Stimulated activated CD8-positive, alpha-beta memory T cell treated with anti-CD3 and anti-CD28 coated beads, Interleukin-4, amount 100 ng/mL, for 24 hours (primary cell): ENCODE results near the gene NT5C3A.
A peak's percentile ranks its signal among the peaks of the same experiment; 100 is the strongest.
"Not testable (repeated sequence)": the region's sequence is repeated elsewhere in the genome, so short reads cannot be mapped to it uniquely, and the experiment has no call there.

Source experiments
- DNase-seq: peaks from one replicate; pipeline ENCODE4 v3.0.0-alpha.2; 2020; ENCODE audit warnings: low read depth

Gene NT5C3A

DNA sequence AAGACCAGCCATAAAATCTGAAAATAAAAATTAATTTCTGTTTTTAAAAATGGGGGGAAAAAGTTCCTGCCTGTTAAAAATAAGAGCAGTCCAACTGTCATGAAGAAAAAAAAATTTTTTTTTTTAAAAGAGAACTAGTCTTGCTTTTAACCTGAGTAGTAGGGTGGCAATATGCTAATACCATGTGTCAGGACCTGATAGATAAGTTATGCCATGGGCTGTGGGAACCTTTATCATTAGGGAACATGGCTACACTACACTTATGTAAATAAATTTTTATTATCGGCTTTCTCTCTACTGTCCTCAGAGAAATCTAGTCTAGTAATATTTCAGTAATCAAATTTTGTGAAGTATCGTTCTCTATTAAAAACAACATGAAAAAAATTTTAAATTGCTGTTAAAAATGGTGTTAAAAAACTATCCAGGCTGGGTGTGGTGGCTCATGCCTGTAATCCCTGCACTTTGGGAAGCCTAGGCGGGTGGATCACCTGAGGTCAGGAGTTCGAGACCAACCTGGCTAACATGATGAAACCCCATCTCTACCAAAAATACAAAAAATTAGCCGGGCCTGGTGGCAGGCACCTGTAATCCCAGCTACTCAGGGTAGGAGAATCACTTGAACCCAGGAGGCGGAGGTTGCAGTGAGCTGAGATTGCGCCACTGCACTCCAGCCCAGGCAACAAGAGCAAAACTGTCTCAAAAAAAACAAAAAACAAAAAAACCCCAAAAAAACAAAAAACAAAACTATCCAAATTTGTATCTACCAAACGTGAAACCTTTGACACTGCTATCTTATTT, 20.7 kb downstream of the NT5C3A start:
- no peak for DNase-seq

DNA sequence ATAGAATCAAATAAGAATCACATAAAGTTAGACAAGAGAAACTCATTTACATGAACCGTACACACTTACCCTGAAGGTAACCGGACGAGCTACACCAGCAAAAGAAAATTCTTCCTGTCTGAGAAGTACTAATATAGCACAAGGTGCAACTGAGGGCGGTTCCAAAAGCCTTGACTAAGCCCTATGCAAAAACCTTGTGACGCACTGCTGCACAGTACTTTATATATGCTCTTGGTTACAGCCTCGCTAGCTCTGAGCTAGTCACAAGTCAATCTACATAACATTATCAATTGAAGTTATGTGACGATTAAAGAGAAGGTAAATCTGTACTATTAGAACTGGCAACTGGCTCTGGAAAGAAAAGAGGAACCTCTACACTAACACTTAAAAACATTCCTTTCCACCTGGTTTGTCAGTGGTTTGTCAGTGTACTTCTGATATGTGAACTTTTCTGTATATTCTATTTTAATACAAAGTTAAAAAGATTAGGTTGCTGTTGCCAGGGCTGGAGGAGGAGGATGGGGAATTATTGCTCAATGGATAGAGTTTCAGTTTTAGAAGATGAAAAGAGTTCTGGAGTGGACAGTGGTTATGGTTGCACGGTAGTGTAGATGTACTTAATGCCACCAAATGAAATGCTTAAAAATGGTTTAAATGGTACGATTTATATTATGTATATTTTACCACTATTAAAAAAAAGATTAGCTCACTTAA, 21.6 kb downstream of the NT5C3A start:
- peak; percentile 15 for DNase-seq

DNA sequence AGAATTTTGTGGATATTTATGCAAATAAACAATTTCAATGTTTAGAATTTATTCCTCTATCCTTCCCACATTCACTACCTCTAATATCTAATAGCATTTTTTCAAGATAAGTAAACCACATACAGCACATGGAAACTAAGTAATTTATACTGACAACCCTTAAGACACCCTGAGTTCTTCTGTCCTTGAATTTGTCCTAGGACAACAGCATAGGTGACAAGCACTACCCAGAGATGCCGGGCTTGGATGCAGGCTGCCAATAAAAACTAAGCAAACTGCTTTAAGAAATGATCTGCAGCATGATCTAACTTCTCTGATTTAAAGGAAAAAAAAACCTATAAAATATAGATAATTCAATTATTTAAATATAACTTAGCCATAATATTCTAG, 22.7 kb downstream of the NT5C3A start:
- no peak for DNase-seq

DNA sequence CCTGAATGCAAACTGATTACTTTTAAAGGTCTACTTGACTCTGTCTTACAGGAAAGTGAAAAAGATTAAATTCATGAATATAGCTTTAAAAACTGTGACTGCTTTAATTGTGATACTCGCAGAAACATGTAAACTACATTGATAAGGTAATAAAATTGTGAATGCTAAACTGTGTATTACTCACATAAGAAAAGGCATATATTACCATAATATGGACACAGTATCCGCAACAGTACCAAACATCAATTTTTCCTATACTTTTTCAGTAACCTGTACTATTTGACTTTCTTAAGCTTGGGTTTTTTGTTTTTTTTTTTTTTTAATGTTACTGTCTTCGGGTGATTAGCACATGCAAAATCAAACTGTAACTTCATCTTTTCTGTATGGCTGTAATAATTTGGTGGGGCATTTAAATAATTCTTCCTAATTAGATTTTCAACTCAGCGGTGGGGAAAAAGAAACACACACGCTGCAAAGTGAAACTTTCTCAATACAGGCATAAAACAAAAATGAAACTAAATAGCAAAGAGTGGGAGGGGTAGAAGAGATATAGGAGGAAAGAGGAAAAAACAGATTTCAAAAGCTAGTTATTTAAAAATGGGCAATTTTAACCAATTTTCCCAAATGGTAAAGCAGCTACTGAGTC, 23.2 kb downstream of the NT5C3A start:
- no peak for DNase-seq

DNA sequence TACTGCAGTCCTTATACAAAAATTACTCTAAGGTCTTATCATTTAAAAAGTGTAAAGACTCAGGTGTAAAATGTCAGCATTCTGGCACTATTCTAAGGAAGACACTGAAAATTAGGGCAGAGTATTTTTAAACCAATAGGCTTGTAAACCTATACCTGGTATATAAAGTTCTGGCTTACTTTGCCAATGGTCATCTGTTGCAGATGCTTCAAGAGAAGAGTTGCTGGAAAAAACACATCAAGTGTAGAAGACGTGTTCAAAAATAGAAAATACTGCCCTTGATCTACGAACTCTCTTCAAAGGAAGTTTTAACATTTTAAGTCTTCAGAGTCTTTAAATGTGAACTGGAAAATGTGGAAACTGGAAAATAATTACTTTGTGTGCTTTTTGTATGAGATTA, 23.9 kb downstream of the NT5C3A start:
- no peak for DNase-seq

DNA sequence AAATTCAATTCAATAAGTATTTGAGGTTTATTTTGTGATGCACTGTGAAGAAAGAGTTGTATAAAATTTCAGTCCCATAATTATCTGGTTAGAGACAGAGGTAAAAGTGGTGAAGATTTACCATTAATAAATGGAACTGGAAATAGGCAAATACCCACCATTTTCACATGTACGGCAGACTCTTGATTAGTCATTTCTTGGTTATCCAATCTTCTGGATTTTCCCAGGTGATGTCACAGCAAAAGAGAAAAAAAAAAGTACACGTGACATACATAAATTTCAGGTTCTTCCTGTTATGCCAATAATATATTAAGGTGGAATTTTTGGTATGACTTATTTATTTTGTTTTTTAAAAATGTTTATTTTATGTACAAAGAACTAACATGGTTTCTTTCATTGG, 26.8 kb downstream of the NT5C3A start:
- no peak for DNase-seq

DNA sequence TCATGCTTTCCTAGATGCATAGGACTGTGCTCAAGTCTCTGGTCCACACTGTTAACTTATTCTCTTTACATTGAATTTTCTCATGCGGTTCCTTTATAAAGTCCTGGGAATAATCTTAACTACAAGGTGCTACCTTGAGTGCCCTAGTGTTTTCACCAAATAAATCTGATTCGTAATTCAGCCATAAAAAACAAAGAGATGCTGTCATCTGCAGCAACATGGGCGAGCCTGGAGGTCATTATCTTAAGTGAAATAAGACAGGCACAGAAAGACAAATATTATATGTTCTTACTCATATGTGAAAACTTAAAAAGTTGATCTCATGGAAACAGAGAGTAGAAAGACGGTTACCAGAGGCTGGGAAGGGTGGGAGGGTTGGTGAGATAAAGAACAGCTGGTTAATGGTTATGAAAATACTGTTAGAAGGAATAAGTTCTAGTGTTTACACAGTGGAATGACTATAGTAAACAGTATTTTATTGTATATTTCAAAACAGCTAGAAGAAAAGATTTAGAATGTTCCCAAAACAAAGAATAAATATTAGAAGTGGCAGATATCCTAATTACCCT, 38.3 kb downstream of the NT5C3A start:
- no peak for DNase-seq

DNA sequence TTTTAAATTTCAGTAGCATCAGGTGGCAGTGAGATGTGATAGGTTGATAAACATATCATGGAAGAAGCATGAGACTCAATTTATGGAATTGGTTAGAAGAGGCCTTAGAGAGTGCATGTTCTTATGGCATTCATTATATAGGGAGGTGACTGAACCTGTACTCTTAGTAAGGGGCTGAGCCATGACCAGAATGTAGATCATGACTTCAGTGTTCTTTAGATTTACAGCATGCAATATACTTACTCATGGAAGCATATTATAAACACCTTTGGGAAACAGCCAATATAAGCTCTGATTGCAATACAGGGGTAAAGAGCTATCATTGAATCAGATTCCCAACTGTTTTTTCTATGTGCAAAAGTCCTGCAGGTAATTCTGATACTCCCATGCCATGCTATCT, 50.2 kb downstream of the NT5C3A start:
- no peak for DNase-seq

DNA sequence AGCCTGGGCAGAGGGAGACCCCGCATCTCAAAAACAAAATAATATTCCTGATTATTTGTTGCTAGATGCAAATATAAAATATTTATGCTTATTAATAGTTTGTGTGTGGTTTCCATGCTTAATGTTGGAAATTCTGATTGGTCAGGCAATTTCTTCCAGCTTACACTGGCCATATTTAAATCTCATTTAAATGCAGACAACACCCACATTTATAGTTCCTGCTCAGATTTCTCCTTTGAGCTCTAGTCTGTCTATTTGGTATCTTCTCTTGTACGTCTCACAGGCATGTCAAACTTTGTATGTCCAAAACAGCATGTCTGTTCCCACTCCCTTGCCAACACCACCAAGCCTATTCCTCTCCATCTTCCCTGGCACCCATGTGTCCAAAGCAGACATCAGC, 52.8 kb downstream of the NT5C3A start:
- DNase-seq, result no peak

DNA sequence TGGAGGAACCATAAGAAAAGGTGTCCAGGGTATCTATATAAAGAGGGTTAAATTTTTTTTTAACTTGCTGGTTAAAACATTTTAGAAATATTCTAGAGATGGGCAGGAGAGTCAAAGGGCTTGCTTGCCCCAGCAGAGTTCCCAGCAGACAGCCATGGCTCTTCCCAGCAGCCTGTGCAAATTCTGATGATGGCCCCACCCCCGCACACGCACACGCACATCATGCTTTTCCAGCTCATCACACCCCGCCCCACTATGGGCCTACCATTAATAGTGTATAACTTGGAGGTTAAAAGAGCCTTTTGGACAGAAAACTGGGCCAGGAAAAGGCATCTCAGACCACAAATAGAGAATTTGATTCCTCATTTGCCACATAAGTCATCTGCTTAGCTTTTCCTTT, 56.9 kb downstream of the NT5C3A start:
- DNase-seq, result not testable (repeated sequence)

DNA sequence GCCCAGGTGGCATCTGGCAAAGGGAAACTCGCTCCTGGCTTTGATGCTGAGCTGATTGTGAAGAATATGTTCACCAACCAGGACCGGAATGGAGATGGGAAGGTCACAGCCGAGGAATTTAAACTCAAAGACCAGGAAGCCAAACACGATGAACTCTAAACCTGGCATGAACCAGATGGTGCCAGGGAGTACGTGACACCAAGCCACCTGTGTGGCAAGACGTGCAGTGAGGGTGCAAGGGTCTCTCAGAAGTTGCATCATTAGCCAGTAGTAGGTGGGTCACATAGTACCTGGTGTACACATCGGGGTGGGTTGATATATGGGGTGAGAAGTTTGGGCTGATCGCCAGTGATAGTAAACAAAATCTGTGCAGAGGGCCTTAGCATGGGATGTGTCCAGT, 57.4 kb downstream of the NT5C3A start:
- not testable (repeated sequence) for DNase-seq

DNA sequence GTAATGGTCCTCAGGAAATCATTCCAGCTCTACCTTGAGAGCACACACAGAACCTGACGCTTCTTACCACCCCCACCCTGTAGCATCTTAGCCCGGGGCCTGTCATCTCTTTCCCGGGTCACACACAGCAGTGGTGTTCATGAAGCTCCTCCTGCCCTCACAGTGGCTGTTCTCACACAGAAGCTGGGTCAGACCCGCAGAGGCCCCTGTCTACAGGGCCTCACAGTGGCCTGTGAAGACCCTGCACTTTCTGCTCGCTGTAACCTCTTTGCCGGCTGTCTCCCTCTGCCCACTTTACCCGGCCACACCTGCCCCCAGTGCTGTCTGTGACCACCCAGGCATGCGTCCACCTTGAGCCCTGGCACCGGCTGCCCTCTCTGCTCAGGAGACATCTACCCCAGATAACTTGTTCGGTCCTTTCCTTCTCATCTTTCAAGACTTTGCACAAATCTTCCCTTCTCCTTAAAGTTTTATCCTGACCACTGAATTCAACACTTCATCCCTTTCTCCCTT, 58.4 kb downstream of the NT5C3A start:
- not testable (repeated sequence) for DNase-seq

DNA sequence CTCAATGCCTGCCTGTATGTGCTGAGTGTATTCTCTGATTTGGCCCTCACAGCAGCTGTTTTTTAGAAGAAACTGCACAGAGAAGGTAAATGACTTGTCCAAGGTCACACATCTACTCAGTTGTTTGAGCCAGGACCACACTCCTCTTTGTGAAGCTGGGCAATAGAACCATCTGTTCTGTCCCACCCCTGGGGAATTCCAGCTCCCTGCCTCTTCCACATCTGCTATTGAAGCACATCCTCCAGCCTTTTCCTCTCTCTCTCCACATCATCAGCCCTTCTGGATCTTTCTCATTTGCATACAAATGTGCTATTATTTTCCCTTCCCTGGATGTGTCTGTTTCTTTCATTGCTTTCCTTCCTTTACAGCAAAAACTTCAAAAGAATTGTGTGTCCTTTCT, 59.5 kb downstream of the NT5C3A start:
- not testable (repeated sequence) for DNase-seq

DNA sequence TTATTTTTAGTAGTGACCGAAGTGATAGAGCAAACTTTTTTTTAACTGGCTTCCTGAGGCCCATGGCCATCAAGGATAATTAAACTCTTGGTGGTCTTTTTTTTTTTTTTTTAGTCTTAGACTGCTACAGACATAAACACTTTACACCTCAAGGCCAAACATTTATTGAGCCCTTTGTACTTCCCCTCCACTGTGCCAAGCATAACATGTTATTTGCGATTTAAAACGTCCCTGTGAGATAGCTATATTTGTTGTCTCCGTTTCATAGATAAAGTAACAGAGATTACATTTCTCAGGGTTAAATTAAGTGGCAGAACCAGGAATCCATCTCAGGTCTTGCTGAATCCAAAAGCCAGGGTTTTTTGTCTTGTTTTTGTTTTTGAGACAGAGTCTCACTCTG, 63.2 kb downstream of the NT5C3A start:
- not testable (repeated sequence) for DNase-seq

DNA sequence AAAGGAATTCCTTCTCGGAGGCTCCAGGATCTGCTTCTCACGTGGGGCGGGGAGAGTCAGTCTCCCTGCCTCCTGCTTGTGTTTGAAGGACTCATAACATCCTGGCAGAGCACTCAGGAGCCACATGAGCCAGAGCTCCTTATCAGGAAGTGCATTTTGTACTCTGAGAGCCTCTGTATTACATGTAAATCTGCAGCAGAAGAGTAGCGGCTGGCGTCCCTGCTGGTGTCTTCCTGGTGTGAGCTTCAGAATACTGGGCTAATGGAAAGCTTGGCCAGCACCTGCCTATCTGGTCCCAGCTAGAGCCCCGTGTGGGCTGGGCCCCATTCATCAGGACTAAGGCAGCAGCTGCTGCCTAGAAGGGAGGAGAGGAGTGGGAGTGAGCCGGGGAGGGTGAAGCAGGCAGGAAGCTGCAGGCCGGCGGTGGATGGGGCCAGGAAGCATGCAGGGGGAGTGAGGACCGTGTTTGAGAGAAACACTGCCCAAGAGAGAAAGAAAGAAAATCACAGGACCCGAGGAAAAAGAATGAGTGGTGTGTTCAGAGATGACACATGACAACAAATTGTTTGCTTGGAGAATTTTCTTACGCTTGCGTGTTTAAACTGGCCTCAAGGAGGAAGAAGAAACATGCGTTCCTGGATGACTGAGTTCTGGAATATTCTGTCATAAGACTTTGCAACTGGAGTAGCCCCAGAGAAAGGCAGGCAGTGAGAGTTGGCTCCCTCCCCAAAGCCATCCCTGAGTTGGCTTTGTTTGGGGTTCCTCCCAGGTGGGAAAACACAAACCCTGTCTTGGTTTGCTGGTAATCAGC, 64.0 kb downstream of the NT5C3A start:
- not testable (repeated sequence) for DNase-seq

DNA sequence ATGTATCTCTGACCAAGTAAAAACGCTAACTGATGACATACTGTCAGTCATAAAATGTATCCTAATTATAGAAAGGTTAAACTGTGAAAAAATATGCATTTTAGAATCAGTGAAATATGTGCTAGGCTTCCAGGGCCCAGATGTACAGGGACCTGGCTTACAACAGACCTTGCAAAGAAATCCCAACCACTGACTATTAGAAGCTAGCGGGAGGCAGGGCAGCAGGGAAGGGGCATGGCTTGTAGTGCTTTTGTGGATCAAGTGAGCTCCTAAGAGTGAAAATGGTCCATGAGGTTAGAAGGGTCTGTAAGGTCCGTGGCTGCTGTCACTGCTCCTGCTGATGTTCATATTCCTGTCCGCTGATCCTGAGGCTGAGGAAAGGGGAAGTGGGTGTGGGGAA, 64.6 kb downstream of the NT5C3A start:
- not testable (repeated sequence) for DNase-seq

DNA sequence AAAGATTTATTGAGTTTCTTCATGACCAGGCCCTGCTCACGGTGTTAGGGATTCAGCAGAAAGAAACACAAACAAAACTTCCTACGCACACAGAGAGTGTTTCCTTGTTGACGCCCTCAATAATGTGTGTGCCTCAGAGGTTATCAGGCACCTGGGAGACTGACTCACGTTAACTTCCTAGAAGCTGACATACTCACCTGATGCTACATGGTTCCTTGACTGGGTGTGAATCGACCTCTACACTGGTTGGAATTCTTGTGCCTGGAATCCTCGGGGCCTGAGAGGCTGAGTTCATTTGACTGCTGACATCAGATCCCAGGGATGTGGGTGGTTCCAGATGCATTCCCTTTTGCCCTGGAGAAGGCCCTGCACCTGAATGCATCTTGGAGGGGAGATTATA, 69.8 kb downstream of the NT5C3A start:
- not testable (repeated sequence) for DNase-seq

DNA sequence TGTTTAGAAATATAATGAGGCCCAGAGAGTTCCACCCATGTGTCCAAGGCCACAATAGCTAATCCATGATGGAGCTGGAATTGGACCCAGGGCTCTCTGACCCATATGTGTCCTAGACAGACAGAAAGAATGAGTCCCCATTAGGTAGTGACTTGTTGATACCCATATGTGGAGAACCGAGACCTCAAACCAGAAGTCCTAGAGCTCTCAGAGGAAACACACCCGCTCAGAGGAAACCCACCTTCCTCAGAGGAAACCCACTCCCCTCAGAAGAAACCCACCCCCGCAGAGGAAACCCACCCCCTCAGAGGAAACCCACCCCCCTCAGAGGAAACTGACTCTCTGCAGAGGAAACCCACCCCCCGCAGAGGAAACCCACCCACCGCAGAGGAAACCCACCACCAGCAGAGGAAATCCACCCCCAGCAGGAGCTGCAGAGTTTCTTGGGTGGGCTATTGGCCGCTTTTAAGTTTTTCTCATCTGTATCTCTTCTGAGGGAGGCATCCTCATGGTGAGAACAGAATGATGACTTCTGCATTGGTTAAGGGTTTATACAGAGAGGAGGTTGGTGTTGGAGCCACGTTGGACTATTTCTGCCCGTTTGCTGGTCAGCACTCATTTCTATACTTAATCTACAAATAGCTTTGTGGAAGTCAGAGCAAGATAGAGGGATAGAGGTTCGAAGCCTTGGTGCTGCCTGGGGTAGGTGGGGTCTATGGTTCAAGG, 70.4 kb downstream of the NT5C3A start:
- not testable (repeated sequence) for DNase-seq

DNA sequence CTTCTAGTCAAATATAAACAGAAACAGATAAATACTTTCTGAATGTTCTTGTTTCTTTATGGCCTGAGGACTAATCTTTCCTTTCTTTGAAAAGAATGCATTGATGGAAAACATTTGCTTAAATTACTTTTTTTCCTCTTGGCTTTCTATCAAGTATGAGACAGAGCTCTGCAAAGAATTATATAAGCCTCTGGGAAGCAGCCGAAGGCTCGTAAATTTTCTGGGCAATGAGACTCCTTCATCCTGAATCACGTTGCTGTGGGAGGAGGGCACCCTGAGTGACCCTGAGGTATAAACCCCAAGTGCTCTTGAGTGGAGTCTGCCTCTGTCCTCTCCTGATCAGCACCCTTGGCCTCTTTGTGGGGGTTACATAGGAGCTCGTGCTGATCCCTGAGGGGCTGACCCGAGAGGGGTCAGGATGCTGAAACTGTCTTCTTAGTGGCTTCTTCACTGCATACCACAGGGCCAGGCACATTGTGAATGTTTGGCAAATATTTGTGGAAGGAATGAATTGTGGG, 71.4 kb downstream of the NT5C3A start:
- DNase-seq, result not testable (repeated sequence)

DNA sequence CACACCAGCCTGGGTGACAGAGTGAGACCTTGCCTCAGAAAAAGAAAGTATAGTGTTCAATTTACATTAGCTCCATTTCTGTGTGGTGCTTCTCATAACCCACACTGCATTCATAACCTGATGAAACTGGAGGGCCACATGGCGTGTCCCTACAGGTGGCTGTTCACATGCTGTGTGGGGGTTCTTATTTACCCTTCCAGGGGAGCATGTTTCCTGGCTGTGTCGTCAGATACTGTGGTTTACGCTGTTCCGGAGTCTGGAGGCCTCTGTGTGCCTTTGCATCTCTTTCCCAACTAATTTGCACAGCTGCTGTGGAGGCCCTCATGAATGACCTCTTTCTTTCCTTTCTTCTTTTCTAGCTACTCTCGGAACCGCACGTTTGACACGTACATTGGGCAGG, 74.4 kb downstream of the NT5C3A start:
- DNase-seq, result not testable (repeated sequence)

DNA sequence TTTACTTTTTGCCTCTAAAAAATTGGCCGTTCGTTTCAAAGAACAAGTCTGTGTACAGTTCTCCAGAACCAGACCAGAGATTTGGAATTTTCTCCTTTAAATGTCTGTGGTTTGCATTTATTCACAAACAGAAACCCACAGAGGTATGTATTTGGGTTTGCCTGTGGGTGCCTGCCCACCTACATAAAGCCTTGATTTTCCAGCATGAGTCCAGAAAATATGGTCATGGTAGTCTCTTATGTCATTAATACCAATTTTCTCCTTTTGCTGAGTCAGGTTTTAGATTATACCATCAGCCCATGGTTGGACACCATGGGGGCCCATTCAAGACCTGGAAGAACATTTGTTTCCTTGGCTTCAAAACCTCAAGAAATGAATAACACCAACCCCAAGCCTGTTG, 82.7 kb downstream of the NT5C3A start:
- not testable (repeated sequence) for DNase-seq
